A172 (cell line): Measurements from ENCODE around the gene TRPC4AP. TPM values are rescaled to one million over a fixed set of nuclear protein-coding genes. Genes with fewer than 3 reads are reported as not detected.
"Not testable (repeated sequence)": the region's sequence is repeated elsewhere in the genome, so short reads cannot be mapped to it uniquely, and the experiment has no call there.

Experiments
- DNase-seq: peaks from one replicate; pipeline ENCODE4 v3.0.0-alpha.2; 2015; ENCODE audit warnings: low spot score
- total RNA-seq: library from RNA; depleted of rRNA; stranded (reverse); fragments of >200 nt; shearing (Covaris generic); gene quantifications from 2 replicates; pipeline ENCODE4 v1.2.3, GENCODE V29; 2014; rRNA removed

TRPC4AP gene, protein sequence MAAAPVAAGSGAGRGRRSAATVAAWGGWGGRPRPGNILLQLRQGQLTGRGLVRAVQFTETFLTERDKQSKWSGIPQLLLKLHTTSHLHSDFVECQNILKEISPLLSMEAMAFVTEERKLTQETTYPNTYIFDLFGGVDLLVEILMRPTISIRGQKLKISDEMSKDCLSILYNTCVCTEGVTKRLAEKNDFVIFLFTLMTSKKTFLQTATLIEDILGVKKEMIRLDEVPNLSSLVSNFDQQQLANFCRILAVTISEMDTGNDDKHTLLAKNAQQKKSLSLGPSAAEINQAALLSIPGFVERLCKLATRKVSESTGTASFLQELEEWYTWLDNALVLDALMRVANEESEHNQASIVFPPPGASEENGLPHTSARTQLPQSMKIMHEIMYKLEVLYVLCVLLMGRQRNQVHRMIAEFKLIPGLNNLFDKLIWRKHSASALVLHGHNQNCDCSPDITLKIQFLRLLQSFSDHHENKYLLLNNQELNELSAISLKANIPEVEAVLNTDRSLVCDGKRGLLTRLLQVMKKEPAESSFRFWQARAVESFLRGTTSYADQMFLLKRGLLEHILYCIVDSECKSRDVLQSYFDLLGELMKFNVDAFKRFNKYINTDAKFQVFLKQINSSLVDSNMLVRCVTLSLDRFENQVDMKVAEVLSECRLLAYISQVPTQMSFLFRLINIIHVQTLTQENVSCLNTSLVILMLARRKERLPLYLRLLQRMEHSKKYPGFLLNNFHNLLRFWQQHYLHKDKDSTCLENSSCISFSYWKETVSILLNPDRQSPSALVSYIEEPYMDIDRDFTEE
- 48.6 and 51.8 TPM in 2 replicates for total RNA-seq

DNA sequence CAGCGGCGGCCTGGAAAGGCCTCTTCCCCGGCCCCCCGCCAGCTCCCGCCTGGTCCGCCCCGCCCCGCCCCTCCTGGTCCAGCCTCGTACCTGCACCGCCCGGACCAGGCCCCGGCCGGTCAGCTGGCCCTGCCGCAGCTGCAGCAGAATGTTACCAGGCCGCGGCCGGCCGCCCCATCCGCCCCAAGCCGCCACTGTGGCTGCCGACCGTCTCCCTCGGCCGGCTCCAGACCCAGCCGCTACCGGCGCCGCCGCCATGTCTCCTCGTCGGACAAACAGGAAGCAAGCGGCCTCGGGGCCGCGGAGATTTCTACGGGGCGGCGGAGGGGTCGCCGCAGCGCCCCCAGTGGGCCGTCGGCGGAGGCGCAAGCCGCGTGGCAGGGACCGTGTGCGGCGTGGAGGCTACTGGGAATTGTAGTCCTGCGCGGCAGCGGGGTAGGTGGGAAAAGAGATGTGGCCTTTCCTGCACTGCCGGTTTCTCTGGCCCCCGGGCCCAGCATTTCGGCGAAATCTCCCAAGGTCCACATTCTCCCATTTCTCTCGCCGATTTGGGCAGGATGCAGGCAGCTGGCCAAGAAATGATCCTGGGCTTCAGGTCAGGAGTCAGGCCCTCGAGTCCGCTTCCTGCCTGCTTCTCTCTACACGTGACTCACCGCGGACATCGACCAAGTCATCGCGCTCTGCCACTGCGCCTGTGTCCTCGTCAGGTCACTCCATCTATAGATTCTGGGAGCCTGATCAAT is at the start of gene TRPC4AP:
Gene TRPC4AP, minus strand, starts transcription at position 284 of the 743 bp plus-strand sequence. Its CDS starts 26 bp downstream, at position 258.
- peak; percentile 83 for DNase-seq

DNA sequence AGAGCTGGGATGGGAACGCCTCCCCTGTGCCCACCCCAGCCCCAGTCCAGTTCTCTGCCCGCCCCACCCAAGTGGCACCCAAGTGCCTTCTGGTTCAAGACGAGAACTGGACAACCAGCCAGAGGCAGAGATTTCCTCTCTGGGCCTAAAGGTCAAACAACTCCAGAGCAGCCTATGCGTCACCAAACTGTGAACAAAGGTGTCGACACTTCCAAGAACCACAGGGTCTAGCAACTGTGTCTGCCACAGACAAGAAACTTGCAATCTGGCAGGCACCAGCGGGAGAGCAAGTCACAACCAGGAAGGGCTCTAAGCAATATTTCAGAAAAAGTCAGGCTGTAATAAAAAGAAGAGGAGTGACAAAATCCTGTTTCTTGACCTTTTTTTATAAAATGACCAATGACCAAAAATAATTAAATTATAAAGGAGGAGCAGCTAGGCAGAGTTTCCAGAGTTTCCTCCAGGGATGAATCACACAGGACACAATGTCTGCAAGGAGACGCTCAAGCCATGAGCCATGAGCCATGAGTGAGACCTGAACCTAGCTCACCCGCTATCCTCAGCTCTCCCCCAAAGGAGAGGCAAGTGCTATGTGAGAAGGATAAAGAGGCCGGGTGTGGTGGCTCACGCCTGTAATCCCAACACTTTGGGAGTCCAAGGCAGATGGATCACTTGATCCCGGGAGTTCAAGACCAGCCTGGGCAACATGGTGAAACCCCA is 43.4 kb upstream of the TRPC4AP start:
- peak; percentile 19 for DNase-seq

DNA sequence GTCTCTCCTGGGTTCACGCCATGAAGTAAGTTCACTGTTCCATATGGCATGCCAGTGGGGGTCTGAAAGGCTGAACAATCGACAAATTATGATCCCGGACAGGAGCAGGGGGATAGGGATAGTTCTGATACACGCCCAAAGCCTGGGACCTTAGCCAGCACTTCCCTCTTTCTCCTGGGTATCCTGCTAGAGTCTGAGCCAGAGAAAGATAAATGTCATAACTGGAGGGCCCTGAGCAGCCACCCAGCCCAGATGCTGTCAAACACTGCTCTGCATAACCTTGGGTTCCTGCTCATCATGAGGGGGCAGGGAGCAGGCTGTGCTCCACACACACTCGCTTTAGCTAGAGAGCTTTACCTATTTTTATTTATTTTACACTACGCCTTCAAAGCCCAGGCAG is 42.3 kb upstream of the TRPC4AP start:
- DNase-seq, result no peak

DNA sequence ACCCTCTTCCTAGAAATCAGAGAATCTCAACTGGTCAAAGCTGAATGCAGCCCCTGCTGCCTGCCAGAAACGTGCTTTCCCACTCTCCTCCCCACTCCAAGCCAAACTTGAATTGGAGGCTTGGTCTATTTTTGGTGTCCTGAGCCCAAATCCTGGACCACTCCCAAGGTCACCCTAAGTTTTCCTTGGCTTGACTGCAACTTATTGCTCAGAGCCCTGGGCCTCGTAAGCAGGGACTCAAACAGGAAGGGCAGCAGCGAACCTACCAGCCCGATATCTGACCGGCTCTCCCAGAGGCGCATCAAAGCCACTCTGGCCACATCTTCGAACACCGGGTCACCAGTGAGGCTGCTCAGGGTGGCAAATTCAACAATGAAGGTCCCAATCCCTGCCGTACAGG is 41.9 kb upstream of the TRPC4AP start:
- DNase-seq, result no peak

DNA sequence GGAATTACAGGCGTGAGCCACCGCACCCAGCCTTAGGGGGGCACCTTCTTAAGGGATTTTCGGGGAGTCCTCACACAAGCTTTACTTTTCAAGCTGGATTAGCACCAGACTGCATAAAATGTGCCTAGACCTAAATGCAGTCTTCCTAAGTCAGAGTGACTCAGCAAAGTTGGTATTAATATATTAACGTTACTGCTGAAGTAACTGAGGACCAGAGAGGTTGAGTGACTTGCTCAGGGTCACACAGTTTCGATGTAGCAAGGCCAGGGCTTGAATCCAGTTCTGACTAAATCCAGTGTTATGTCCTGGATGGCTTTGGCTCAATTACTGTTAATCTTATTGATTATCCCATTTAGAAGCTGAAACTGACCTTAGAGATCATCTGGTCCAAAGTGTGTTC is 41.1 kb upstream of the TRPC4AP start:
- no peak for DNase-seq

DNA sequence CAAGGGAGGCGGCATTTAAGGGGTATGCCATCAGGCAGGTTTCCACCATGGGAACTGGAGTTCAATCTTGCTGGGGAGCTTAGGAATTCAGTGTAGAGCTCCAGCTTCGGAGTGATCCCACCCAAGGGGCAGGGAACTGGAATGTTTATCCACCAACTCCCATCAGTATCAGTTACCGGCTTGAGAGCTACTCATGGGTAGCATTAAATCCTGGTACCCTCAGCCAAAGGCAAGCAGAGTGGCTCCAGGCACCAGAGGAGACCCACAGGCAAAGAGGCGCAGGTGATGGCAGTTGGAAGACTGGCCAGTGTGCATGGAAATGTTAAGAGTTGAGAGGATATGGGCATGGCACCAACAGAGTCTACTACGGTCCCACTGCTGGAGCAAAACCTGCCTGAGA is 40.4 kb upstream of the TRPC4AP start:
- no peak for DNase-seq

DNA sequence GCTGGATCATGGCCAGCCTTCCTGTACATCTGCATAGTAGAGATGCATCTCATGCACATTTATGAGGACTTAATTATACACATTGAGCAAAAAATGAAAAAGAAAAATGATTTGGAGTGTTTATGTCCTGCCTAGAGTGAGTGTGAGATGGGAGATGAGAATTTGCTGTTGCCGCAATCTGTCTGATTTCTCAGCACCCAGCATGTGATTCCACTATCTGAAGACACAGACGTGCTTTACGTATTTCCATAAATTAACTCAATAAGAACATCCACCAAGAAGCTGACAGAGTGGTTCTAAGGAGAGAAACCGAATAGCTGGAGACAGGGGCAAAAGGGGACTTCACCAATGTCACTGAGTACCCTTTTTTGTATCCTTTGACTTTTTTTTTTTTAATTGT is 39.3 kb upstream of the TRPC4AP start:
- DNase-seq, result no peak

DNA sequence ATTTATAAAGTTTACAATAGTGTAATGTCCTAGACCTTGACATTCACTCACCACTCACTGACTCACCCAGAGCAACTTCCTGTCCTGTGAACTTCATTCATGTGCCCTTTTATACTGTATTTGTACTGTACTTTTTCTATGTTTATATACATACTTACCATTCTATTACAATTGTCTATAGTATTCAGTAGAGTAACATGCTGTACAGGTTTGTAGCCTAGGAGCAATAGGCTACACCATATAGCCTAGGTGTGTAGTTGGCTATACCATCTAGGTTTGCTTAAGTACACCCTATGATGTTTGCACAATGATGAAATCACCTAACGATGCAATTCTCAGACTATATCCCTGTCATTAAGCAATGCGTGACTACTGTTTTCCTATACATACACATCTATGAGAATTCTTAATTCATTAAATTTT is 37.1 kb upstream of the TRPC4AP start:
- DNase-seq, result peak; percentile 56

DNA sequence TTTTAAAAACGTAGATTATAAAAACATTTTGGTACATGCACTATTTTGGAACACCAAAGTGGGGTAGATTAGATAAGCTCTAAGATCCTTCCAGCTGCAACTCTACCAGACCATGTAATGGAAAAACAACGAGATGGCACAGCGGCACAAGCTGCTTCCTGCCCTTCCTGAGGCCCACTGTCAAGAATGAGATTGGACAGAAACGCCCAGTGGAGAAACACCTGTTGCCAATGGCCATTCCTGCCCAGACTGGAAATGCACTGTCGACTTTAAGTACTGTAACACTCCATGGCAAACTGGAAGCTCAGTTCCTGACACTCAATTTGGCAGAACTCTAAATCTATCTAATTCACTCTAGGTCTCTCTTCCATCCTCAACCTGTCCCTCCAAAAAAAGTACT is 33.1 kb upstream of the TRPC4AP start:
- no peak for DNase-seq

DNA sequence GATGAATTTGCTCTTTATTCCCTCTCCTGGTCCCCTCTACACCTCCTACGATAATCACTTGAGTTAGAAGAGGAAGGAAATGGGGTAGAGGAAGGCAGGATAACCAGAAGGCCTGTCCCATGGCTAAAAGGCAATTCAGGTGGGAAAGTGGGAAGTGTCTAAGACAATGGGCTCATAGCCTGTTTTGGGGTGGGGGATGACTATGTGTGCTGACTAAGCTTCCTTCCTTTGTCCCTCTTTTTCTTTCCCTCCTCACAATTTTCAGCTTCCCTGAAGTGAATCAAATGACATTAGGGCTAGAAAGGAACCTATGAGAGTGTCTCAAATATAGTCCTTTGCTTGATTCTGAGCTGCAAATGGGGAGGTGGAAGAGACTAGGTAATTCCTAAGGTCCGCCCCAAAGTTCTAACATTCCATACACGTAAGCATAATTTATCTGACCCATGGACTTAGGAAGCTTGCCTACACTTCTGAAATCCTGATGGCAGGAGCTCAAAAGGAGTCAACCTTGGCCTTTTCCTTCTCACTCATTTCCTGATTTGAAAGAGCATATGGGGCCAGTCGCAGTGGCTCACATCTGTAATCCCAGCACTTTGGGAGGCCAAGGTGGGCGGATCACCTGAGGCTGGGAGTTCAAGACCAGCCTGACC is 30.3 kb upstream of the TRPC4AP start:
- no peak for DNase-seq

DNA sequence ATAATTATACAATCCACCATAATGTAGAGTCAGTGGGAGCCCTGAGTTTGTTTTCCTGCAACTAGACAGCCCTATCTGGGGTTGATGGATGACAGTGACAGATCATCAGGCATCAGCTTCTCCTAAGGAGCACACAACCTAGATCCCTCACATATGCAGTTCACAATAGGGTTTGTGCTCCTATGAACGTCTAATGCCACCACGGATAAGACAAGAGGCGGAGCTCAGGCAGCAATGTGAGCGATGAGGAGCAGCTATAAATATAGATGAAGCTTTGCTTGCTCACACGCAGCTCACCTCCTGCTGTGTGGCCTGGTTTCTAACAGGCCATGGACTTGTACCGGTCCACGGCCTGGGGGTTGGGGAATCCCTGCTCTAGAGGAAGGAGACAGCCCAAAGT is 28.6 kb upstream of the TRPC4AP start:
- peak; percentile 42 for DNase-seq

DNA sequence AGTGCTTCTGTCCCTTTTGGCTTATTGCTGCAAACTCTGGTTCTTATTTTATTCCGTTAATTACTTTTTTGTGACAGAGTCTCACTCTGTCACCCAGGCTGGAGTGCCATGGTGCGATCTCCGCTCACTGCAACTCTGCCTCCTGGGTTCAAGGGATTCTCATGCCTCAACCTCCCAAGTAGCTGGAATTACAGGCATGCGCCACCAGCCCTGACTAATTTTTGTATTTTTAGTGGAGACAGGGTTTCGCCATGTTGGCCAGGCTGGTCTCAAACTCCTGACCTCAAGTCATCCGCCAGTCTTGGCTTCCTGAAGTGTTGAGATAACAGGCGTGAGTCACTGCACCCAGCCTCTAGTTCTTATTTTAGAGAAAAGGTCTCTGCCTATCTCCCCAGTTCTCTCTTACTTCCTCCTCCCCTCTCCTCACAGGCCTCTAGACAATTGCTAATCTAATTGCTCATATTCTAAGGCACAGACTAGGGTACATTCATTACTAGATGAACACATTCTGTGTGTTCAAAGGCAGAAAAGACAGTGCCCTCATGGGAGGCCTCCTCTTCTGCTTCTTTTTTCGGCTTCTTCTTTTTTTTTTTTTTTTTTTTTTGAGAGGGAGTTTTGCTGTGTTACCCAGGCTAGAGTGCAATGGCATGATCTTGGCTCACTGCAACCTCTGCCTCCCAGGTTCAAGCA is 27.6 kb upstream of the TRPC4AP start:
- peak; percentile 80 for DNase-seq

DNA sequence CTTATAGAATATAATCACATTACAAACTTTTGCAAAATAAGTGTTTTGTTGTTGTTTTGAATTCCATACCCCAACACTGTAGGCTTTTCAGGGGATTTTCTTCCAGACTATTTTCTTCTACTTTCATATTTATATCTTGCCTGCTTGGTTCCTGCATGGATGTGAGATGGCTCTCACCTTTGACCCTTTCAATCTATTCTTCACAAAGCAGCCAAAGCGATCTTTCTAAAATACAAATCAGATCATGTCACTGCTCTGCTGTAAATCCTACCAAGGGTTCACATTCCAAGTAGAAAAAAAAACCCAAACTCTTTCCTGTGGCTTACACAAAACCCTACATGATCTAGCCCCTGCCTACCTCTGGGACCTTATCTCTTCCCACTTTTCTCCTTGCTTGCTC is 25.0 kb upstream of the TRPC4AP start:
- DNase-seq, result no peak

DNA sequence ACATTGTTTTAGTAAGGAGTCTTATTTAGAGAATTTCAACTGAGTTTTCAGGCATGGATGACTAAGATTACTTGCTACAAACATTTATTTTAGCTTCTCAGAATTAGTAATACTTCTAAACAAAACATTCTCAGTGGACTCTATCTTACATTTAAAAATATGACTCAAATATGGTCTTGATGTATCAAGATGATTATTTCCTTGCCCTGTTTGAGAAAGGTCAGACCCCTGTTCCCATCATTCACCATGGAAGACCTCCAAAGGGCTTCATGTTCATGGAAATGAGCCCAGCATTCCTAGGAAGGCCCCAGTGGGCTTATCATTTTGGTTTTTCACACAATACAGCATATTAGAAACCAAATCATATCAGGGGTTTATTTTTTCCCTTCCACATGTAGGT is 24.6 kb upstream of the TRPC4AP start:
- no peak for DNase-seq

DNA sequence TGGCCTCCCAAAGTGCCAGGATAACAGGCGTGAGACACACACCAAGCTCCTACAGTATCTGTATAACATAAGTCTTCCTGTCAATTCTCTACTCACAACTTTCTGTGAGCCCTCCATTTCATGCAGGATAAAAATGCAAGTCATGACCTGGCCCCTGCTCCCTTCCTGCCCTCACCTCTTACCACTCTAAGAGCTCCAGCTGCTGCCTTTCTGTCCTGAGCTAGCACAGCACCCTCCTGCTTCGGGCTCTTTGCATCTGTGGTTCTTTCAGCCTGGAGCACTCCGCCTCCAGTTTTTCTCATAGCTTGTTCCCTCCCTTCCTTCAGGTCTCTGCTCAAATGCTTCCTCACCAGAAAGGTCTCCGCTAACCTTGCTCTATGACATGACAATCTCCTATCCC is 23.7 kb upstream of the TRPC4AP start:
- DNase-seq, result no peak

DNA sequence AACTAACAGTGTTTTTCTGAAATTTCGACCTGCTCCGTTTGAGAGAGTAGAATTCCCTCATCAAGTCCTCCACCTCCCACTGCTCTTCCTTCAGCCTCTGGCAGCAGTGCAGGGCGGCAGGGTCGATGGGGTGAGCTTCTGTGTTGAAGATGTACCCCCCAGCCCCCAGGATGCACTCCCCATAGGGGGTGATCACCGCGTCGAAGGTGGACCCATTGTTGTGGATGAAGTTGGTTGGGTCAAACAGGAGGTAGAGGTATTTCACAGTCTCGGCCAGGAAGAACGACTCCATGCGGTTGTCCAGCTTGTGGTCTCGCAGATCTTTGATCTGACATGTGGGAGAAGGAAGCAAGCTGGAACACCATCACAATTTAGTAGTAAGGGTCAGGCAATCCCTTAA is 23.0 kb upstream of the TRPC4AP start:
- no peak for DNase-seq

DNA sequence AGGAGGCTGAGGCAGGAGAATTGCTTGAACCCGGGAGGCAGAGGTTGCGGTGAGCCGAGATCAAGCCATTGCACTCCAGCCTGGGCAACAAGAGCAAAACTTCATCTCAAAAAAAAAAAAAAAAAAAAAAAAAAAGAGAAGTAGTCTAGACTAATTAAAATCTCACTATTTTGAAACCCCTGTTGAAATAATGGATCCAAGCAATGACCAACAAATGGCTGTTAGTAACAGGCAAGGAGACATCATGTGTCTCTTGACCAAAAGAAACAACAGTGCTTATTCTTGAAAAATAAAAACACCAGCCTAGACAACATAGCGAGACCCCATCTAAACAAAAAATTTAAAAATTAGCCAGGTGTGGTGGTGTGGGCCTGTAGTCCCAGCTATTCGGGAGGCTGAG is 19.7 kb upstream of the TRPC4AP start:
- DNase-seq, result not testable (repeated sequence)

DNA sequence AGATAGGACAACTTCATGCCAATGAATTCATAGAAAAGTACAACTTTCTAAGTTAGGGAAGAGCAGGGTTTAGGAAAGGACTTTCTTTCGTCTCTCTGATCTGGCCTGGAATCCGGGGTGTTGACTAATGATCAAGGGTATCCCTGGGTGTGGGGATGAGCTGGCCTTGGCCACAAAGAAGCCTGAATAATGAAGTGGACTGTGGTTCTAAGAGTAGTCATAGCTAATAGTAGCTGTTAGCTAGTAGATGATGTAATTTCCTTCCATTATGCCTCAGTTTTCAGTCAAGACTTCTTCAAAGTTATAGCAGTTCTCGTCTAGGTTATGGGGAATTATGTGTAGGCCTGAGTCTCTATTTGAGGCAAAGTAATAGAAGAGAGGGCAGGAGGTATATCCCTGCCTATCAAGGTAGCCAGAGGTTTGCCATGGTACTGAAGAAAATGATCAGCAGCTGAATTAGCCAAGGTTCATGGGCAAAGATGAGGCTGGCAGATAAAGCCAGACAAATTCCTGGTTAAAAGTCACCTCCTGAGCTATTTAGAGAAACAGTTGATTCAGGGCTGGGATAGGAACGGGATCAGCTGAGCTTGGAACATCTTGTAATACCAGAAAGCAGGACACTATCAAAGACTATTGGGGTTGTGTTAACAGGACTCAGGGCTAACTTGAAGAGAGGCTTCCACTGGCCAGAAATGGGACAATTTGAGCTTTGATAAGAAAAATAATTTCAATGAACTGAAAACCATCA is 18.7 kb upstream of the TRPC4AP start:
- peak; percentile 71 for DNase-seq

DNA sequence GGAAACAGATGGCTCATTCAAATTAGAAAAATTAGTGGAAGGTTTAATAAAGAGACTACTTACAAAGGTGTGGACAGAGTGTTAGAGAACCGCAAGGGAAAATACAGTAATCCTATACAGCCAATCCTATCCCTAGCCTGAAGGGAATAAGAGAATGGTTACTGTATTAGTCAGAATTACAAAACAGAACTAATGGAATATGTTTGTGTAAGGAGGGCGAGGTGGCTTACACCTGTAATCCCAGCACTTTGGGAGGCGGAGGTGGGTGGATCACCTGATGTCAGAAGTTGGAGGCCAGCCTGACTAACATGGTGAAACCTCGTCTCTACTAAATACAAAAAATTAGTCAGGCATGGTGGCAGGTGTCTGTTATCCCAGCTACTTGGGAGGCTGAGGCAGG is 16.3 kb upstream of the TRPC4AP start:
- DNase-seq, result no peak
